Measurements from ENCODE around the gene PDE7B.

DNA sequence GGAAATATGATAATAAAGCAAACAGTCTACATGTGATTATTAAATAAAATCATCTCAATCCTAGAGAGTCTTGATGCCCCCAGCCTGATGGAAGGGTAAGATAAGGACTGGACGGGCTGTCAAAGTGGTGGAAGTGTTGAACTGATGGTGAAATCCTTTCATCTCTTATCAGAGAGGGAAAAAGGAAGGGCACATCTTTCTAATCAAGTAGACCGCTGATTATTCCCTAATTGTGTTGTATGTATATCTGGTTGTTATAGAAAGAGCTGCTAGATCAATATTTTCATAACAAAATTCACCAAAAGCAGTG is 184.5 kb downstream of the PDE7B start:
- no peak for TF ChIP-seq POLR2A (IDR thresholded peaks at IDR 0.05)
- TF ChIP-seq, protein P1, sequence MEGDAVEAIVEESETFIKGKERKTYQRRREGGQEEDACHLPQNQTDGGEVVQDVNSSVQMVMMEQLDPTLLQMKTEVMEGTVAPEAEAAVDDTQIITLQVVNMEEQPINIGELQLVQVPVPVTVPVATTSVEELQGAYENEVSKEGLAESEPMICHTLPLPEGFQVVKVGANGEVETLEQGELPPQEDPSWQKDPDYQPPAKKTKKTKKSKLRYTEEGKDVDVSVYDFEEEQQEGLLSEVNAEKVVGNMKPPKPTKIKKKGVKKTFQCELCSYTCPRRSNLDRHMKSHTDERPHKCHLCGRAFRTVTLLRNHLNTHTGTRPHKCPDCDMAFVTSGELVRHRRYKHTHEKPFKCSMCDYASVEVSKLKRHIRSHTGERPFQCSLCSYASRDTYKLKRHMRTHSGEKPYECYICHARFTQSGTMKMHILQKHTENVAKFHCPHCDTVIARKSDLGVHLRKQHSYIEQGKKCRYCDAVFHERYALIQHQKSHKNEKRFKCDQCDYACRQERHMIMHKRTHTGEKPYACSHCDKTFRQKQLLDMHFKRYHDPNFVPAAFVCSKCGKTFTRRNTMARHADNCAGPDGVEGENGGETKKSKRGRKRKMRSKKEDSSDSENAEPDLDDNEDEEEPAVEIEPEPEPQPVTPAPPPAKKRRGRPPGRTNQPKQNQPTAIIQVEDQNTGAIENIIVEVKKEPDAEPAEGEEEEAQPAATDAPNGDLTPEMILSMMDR (IDR thresholded peaks at IDR 0.05) = no peak

Measured in thyroid gland (tissue), 4 donors.